Neuronal stem cell (in vitro differentiated cells): ENCODE data around the gene MYZAP.

Experiments used
- DNase-seq: peaks from one replicate; pipeline ENCODE4 v3.0.0-alpha.2; 2013; ENCODE audit warnings: low spot score
- H2AFZ ChIP-seq: one replicate; pipeline ENCODE4 v1.6.1; 2013; ENCODE audit warnings: mild to moderate bottlenecking, low read length, inconsistent platforms
- H2AK5ac ChIP-seq: 2 replicates; pipeline ENCODE4 v1.6.1; 2013; ENCODE audit warnings: low read depth, mild to moderate bottlenecking, inconsistent platforms, low read length, moderate library complexity, mixed read lengths
- H2BK120ac ChIP-seq: 2 replicates; pipeline ENCODE4 v1.6.1; 2013; ENCODE audit warnings: low read depth, mild to moderate bottlenecking, inconsistent platforms, low read length, moderate library complexity, mixed read lengths
- H2BK12ac ChIP-seq: one replicate; pipeline ENCODE4 v1.6.1; 2013; ENCODE audit warnings: low read length, inconsistent platforms
- H2BK15ac ChIP-seq: 2 replicates; pipeline ENCODE4 v1.6.1; 2013; ENCODE audit warnings: mild to moderate bottlenecking, low read length, inconsistent platforms, mixed read lengths
- H2BK5ac ChIP-seq: one replicate; pipeline ENCODE4 v1.6.1; 2013; ENCODE audit warnings: inconsistent platforms, mild to moderate bottlenecking, low read length, moderate library complexity
- H3K14ac ChIP-seq: one replicate; pipeline ENCODE4 v1.6.1; 2013; ENCODE audit warnings: low read length, inconsistent platforms
- H3K18ac ChIP-seq: 2 replicates; pipeline ENCODE4 v1.6.1; 2013; ENCODE audit warnings: low read length, inconsistent platforms
- H3K23ac ChIP-seq: 2 replicates; pipeline ENCODE4 v1.6.1; 2013; ENCODE audit warnings: low read depth, mild to moderate bottlenecking, mixed read lengths, low read length, inconsistent platforms; ENCODE audit not compliant: poor library complexity
- H3K27ac ChIP-seq: replicated peaks from 3 replicates; pipeline ENCODE4 v1.5.1; 2013; ENCODE audit warnings: low read length, inconsistent platforms
- H3K27me3 ChIP-seq, 3 experiments: 2 replicates each; pipeline ENCODE4 v1.6.1; 2013; ENCODE audit warnings: low read length in 3 of 3, mild to moderate bottlenecking in 2 of 3, inconsistent platforms in 1 of 3, low read depth in 1 of 3, mixed read lengths in 1 of 3, moderate library complexity in 1 of 3; ENCODE audit not compliant: control insufficient read depth in 3 of 3, insufficient read depth in 3 of 3
- H3K36me3 ChIP-seq, 2 donors: replicated peaks in 1 of 2; 2 replicates each; pipeline ENCODE4 v1.6.1; 2013; ENCODE audit warnings: low read length in 2 of 2; ENCODE audit not compliant: control insufficient read depth in 2 of 2, insufficient read depth in 2 of 2
- H3K4ac ChIP-seq: 2 replicates; pipeline ENCODE4 v1.6.1; 2013; ENCODE audit warnings: inconsistent platforms, mild to moderate bottlenecking, low read length, moderate library complexity
- H3K4me1 ChIP-seq, 2 donors: 1 replicate in 1 of 2; 2 replicates in 1 of 2; pipeline ENCODE4 v1.6.1; 2013; ENCODE audit warnings: low read length in 2 of 2, low read depth in 1 of 2; ENCODE audit not compliant: control insufficient read depth in 2 of 2, insufficient read depth in 1 of 2
- H3K4me2 ChIP-seq: one replicate; pipeline ENCODE4 v1.6.1; 2013; ENCODE audit warnings: mild to moderate bottlenecking, low read length, inconsistent platforms; ENCODE audit not compliant: insufficient read depth, poor library complexity, severe bottlenecking
- H3K4me3 ChIP-seq, 2 donors: 2 replicates each; pipeline ENCODE4 v1.5.1; 2013; ENCODE audit warnings: low read length in 2 of 2, mild to moderate bottlenecking in 2 of 2, inconsistent platforms in 1 of 2, moderate library complexity in 1 of 2
- H3K79me1 ChIP-seq: one replicate; pipeline ENCODE4 v1.6.1; 2013; ENCODE audit warnings: low read depth, mild to moderate bottlenecking, inconsistent platforms, low read length, moderate library complexity
- H3K9ac ChIP-seq: one replicate; pipeline ENCODE4 v1.6.1; 2013; ENCODE audit warnings: mild to moderate bottlenecking, low read depth, low read length, inconsistent platforms; ENCODE audit not compliant: poor library complexity
- H3K9me3 ChIP-seq, 2 donors: replicated peaks in 1 of 2; 2 replicates each; pipeline versions ENCODE3 to v1.6.1; 2013; ENCODE audit warnings: low read length in 2 of 2, mild to moderate bottlenecking in 2 of 2, inconsistent platforms in 1 of 2, low read depth in 1 of 2, mixed read lengths in 1 of 2, moderate library complexity in 1 of 2; ENCODE audit not compliant: control insufficient read depth in 2 of 2, insufficient read depth in 1 of 2
- H4K8ac ChIP-seq: one replicate; pipeline ENCODE4 v1.6.1; 2013; ENCODE audit warnings: low read depth, mild to moderate bottlenecking, inconsistent platforms, low read length, moderate library complexity
- H4K91ac ChIP-seq: one replicate; pipeline ENCODE4 v1.6.1; 2013; ENCODE audit warnings: low read length, low read depth, mild to moderate bottlenecking, inconsistent platforms; ENCODE audit not compliant: poor library complexity
- WGBS, 2 donors: extraction: QIAGEN DNeasy Blood & Tissue Kit; methylation state at CpG; one replicate each; pipeline ENCODE4 v1.1.7; 2013; ENCODE audit warnings: missing lambda C conversion rate in 2 of 2, mixed read lengths in 1 of 2; ENCODE audit not compliant: insufficient read length in 2 of 2, insufficient replicate concordance in 1 of 2; ENCODE audit errors: extremely low coverage in 2 of 2; 5-methylcytosine and 5-hydroxymethylcytosine counted together

The MYZAP gene

GRCh38 chr15:57640930-57641682 is 49.4 kb downstream of the MYZAP start:
- peak overlapping the region; percentile 38 for H4K91ac ChIP-seq
- H3K4ac ChIP-seq = no peak overlapping the region
- no peak overlapping the region for H2AK5ac ChIP-seq
- H3K9ac ChIP-seq = no peak overlapping the region
- no peaks in the 10 kb centered on the region for H3K79me1 ChIP-seq
- no peak overlapping the region for H2BK120ac ChIP-seq
- H3K23ac ChIP-seq = no peak overlapping the region
- H3K27ac ChIP-seq = no peak overlapping the region
- no peak overlapping the region for H2BK12ac ChIP-seq
- peaks cover 0 to 16% (median 0%) of the 10 kb centered on the region in 3 experiments for H3K27me3 ChIP-seq
- H4K8ac ChIP-seq = no peak overlapping the region
- no peak overlapping the region for H3K18ac ChIP-seq
- no CpG with 5 or more reads among the region's 8 CpGs for WGBS, 2 donors
- no peaks in the 10 kb centered on the region for H3K9me3 ChIP-seq
- no peak overlapping the region for H3K4me3 ChIP-seq
- H2AFZ ChIP-seq = no peak overlapping the region
- H3K4me1 ChIP-seq = peaks cover 0 to 2% of the 10 kb centered on the region in 2 donors
- no peak overlapping the region for H2BK5ac ChIP-seq
- DNase-seq = peak; percentile 15
- H3K4me2 ChIP-seq = no peak overlapping the region
- H3K14ac ChIP-seq = no peak overlapping the region
- H3K36me3 ChIP-seq = no peaks in the 10 kb centered on the region
- H2BK15ac ChIP-seq = no peak overlapping the region

GRCh38 chr15:57643826-57644225 is 52.1 kb downstream of the MYZAP start:
- H2BK5ac ChIP-seq = no peak overlapping the region
- no peak overlapping the region for H2BK12ac ChIP-seq
- no peak overlapping the region for H2BK120ac ChIP-seq
- H3K23ac ChIP-seq = no peak overlapping the region
- H3K4me2 ChIP-seq = no peak overlapping the region
- WGBS, 2 donors = no CpG with 5 or more reads among the region's 4 CpGs
- no peak overlapping the region for H3K14ac ChIP-seq
- no peak for DNase-seq
- no peak overlapping the region for H3K9ac ChIP-seq
- no peak overlapping the region for H2AK5ac ChIP-seq
- no peaks in the 10 kb centered on the region for H3K79me1 ChIP-seq
- H3K9me3 ChIP-seq = no peaks in the 10 kb centered on the region
- no peak overlapping the region for H3K18ac ChIP-seq
- peaks cover 0 to 2% of the 10 kb centered on the region in 2 donors for H3K4me1 ChIP-seq
- H3K27me3 ChIP-seq = peaks cover 0 to 14% (median 0%) of the 10 kb centered on the region in 3 experiments
- no peak overlapping the region for H4K91ac ChIP-seq
- H3K36me3 ChIP-seq = no peaks in the 10 kb centered on the region
- no peak overlapping the region for H2BK15ac ChIP-seq
- H2AFZ ChIP-seq = no peak overlapping the region
- no peak overlapping the region for H3K4me3 ChIP-seq
- H3K27ac ChIP-seq = no peak overlapping the region
- H4K8ac ChIP-seq = no peak overlapping the region
- no peak overlapping the region for H3K4ac ChIP-seq

GRCh38 chr15:57646087-57646486 is 54.4 kb downstream of the MYZAP start:
- no peaks in the 10 kb centered on the region for H3K36me3 ChIP-seq
- no peak overlapping the region for H2BK120ac ChIP-seq
- no CpG with 5 or more reads among the region's 5 CpGs for WGBS, 2 donors
- H2BK5ac ChIP-seq = no peak overlapping the region
- H3K4me3 ChIP-seq = no peak overlapping the region
- H3K27me3 ChIP-seq = peaks cover 0 to 13% (median 0%) of the 10 kb centered on the region in 3 experiments
- H3K18ac ChIP-seq = no peak overlapping the region
- DNase-seq = no peak
- H2BK15ac ChIP-seq = no peak overlapping the region
- H3K79me1 ChIP-seq = no peaks in the 10 kb centered on the region
- no peak overlapping the region for H2AK5ac ChIP-seq
- H3K27ac ChIP-seq = no peak overlapping the region
- H4K8ac ChIP-seq = no peak overlapping the region
- no peaks in the 10 kb centered on the region for H3K9me3 ChIP-seq
- no peak overlapping the region for H3K9ac ChIP-seq
- no peak overlapping the region for H3K14ac ChIP-seq
- H2BK12ac ChIP-seq = no peak overlapping the region
- no peak overlapping the region for H4K91ac ChIP-seq
- no peak overlapping the region for H2AFZ ChIP-seq
- no peaks in the 10 kb centered on the region for H3K4me1 ChIP-seq
- no peak overlapping the region for H3K4ac ChIP-seq
- H3K23ac ChIP-seq = no peak overlapping the region
- no peak overlapping the region for H3K4me2 ChIP-seq

DNA sequence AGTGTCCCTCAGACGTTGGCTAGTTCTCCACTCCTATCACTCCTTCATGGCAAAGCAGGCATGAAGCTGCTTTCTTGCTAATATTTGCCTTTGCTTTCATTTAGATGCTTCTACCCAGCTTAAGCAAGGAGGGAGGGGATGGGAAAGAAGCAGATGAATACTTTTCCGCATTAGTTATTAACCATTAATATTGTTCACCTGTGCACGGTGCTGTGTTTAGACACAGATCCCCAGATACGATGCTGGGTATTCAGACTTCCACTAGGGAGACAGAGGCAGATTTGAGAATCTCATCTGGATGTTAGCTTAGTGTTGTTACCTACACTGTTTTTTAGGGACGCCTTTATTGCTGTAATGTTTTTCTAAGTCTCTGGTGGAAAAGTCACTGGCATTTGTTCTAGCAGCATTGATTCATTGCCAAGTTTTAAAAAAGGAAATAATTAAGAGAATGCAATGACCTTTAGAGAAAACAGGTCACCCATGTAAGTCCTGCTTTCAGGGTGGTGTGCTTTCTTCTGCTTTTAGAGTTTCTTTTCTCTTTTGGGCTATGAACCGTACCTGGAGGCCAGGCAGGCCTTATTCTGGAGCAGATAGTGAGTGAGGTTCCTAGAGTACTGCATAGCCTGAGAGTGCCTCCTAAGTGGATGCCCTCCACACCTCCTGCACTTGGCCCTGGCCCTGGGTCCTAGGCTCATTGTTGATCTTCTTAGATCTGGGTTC is 55.5 kb downstream of the MYZAP start:
- no peak overlapping the region for H2AFZ ChIP-seq
- no peak overlapping the region for H2BK120ac ChIP-seq
- no peaks in the 10 kb centered on the region for H3K36me3 ChIP-seq
- H3K4ac ChIP-seq = no peak overlapping the region
- H2BK12ac ChIP-seq = no peak overlapping the region
- H2BK15ac ChIP-seq = no peak overlapping the region
- H3K27ac ChIP-seq = no peak overlapping the region
- no peak overlapping the region for H3K23ac ChIP-seq
- no peak overlapping the region for H3K4me2 ChIP-seq
- no peak overlapping the region for H4K91ac ChIP-seq
- WGBS, 2 donors = no CpG with 5 or more reads among the region's 6 CpGs
- peaks cover 0 to 18% (median 0%) of the 10 kb centered on the region in 3 experiments for H3K27me3 ChIP-seq
- no peak overlapping the region for H2BK5ac ChIP-seq
- H3K9ac ChIP-seq = no peak overlapping the region
- no peak for DNase-seq
- H4K8ac ChIP-seq = no peak overlapping the region
- no peak overlapping the region for H3K4me3 ChIP-seq
- H3K9me3 ChIP-seq = no peaks in the 10 kb centered on the region
- H3K18ac ChIP-seq = no peak overlapping the region
- H2AK5ac ChIP-seq = no peak overlapping the region
- no peaks in the 10 kb centered on the region for H3K4me1 ChIP-seq
- H3K79me1 ChIP-seq = no peaks in the 10 kb centered on the region
- H3K14ac ChIP-seq = no peak overlapping the region
